ENCODE measurements around the gene UPF1. TPM values are rescaled to one million over a fixed set of nuclear protein-coding genes. Genes with fewer than 3 reads are reported as not detected.

The UPF1 gene
- total RNA-seq, 2 experiments from 2014 or later = 77.2 to 113 TPM

DNA sequence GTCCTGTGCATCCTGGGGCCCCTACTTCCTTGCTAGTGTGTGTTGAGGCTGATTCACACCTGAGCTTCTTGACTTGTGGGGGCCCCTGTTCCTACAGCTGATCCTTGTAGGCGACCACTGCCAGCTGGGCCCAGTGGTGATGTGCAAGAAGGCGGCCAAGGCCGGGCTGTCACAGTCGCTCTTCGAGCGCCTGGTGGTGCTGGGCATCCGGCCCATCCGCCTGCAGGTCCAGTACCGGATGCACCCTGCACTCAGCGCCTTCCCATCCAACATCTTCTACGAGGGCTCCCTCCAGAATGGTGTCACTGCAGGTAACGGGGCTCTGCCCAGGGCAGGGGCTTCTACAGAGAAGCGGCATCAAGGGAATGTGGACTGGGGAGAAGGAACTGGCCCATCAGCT is 25.5 kb downstream of the UPF1 start:
- no peak overlapping the region for H3K4me2 ChIP-seq (ENCODE audit: low read length)
- DNase-seq (ENCODE audit: low spot score) = no peak
- no peaks in the 10 kb centered on the region for H3K9me2 ChIP-seq (ENCODE audit: insufficient read depth, low read length)
- H3K27ac ChIP-seq (ENCODE audit: low read depth, low read length, poor library complexity, severe bottlenecking) = no peak overlapping the region
- no TSS peak for BruUV-seq (replicated peaks)
- H3K36me3 ChIP-seq (ENCODE audit: insufficient read depth, low read length) = peaks cover 100% of the 10 kb centered on the region
- CTCF ChIA-PET (ENCODE audit: unreplicated experiment) = no interaction called here
- no peaks in the 10 kb centered on the region for H3K79me2 ChIP-seq (ENCODE audit: insufficient read depth, low read depth, low read length)
- H3K4me1 ChIP-seq (ENCODE audit: insufficient read depth, low read length, poor library complexity, severe bottlenecking) = peaks cover 5% of the 10 kb centered on the region
- no peak overlapping the region for H3K4me3 ChIP-seq (ENCODE audit: low read depth, low read length, poor library complexity, severe bottlenecking)
- 0 out of 2 replicates have a peak, but pooled peaks cover 4% of the 10 kb centered on the region for H4K20me1 ChIP-seq (ENCODE audit: insufficient read depth, low read length)
- H2AFZ ChIP-seq (ENCODE audit: low read length) = no peak overlapping the region
- POLR2A ChIA-PET = interaction anchor here (0.5 kb wide), 1 partner anchor 1526 kb away, joined by 3 read pairs; no protein-coding TSS in a partner anchor
- H3K9me3 ChIP-seq (ENCODE audit: low read length) = no peaks in the 10 kb centered on the region
- intact Hi-C loops (cut with micrococcal nuclease; ENCODE audit: unreplicated experiment) = no loop called here
- TF ChIP-seq EZH2phosphoT487 (IDR thresholded peaks at IDR 0.05; ENCODE audit: borderline replicate concordance, low read depth, low read length) (no peak), CTCF (conservative IDR thresholded peaks at IDR 0.05; ENCODE audit: low read length) (no peak)

DNA sequence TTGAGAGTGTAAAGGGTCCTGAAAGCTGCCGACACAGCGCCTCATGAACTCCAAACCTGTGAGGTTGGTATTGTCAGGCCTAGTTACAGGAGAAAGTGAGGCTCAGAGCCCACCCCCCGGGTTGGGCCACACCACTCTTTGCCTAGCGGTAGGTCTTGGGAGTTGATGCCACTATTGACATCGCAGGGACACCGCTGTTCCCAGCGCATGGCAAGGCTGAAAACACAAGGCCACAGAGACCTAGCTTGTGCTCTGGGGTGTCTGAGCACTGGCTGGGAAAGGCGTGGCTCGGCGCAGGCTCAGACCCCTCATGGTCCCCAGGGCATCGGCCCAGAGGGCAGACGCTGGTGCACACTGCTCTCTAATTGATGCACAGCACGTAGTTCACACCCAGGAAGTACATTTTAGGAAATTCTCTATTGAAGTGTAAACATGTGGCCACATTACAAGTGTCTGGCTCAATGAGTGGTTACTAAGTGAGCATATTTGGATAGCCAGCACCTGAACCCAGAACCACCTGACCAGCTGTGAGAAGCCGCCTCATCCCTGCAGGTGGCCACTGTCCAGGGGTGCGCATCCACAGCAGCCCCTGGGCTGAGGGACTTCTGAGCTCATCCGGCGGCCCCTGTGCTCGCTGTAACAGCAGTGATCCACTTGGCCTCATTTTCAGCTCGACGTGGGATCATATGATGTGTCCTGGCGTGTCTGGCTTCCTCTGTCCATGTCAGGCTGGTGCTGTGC is 27.3 kb downstream of the UPF1 start:
- Histone ChIP-seq H3K36me3 (ENCODE audit: insufficient read depth, low read length) (peaks cover 100% of the 10 kb centered on the region), H3K9me2 (ENCODE audit: insufficient read depth, low read length) (no peaks in the 10 kb centered on the region), H3K4me3 (ENCODE audit: low read depth, low read length, poor library complexity, severe bottlenecking) (no peak overlapping the region), H3K4me2 (ENCODE audit: low read length) (no peak overlapping the region), H2AFZ (ENCODE audit: low read length) (no peak overlapping the region), H3K27ac (ENCODE audit: low read depth, low read length, poor library complexity, severe bottlenecking) (no peak overlapping the region), H4K20me1 (ENCODE audit: insufficient read depth, low read length) (0 out of 2 replicates have a peak, but pooled peaks cover 4% of the 10 kb centered on the region), H3K9me3 (ENCODE audit: low read length) (no peaks in the 10 kb centered on the region), H3K4me1 (ENCODE audit: insufficient read depth, low read length, poor library complexity, severe bottlenecking) (peaks cover 5% of the 10 kb centered on the region), H3K79me2 (ENCODE audit: insufficient read depth, low read depth, low read length) (no peaks in the 10 kb centered on the region)
- ChIA-PET CTCF (ENCODE audit: unreplicated experiment) (no interaction called here), POLR2A (interaction anchor here (1.1 to 1.2 kb wide), 2 partner anchors 12 to 17 kb away, joined by 3 read pairs; no protein-coding TSS in a partner anchor)
- intact Hi-C loops (cut with micrococcal nuclease; ENCODE audit: unreplicated experiment) = no loop called here
- DNase-seq (ENCODE audit: low spot score) = no peak
- TSS peak; percentile 43 for BruUV-seq (replicated peaks)
- TF ChIP-seq CTCF (conservative IDR thresholded peaks at IDR 0.05; ENCODE audit: low read length) = no peak
- TF ChIP-seq EZH2phosphoT487 (IDR thresholded peaks at IDR 0.05; ENCODE audit: borderline replicate concordance, low read depth, low read length) = no peak

DNA sequence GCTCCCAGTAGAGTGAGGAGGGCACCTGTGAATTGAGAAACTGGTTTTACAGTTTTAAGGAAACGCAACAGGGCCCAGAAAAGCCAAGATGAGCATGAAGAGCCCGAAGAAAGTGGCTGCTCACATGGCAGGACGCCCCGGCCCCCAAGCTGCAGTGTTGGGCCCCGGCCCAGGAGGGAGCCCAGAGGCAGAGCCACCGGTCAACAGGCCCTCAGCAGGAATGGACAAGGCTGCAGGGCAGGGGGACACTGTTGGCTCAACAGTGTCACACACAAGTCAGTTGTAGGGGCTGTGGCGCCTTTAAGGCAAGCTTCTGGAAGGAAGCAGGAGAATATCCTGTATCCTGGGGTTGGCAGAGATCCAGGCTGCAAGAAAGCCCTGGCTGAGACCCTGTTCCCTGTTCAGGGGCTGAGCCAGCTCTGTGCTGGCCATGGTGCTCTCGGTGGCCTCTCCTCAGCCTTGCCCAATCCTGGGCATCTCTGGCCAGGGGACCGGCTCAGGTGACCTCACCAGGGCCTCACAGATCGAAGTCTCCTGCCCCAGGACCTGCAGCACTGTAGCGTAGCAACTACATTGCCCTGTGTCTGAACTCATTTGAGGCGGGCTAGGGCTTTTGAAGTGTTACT is 28.0 kb downstream of the UPF1 start:
- H3K4me3 ChIP-seq (ENCODE audit: low read depth, low read length, poor library complexity, severe bottlenecking) = no peak overlapping the region
- H2AFZ ChIP-seq (ENCODE audit: low read length) = no peak overlapping the region
- intact Hi-C loops (cut with micrococcal nuclease; ENCODE audit: unreplicated experiment) = no loop called here
- no TSS peak for BruUV-seq (replicated peaks)
- ChIA-PET POLR2A (no interaction called here), CTCF (ENCODE audit: unreplicated experiment) (no interaction called here)
- H3K79me2 ChIP-seq (ENCODE audit: insufficient read depth, low read depth, low read length) = no peaks in the 10 kb centered on the region
- H3K27ac ChIP-seq (ENCODE audit: low read depth, low read length, poor library complexity, severe bottlenecking) = no peak overlapping the region
- peaks cover 5% of the 10 kb centered on the region for H3K4me1 ChIP-seq (ENCODE audit: insufficient read depth, low read length, poor library complexity, severe bottlenecking)
- DNase-seq (ENCODE audit: low spot score) = no peak
- H3K36me3 ChIP-seq (ENCODE audit: insufficient read depth, low read length) = peaks cover 100% of the 10 kb centered on the region
- H4K20me1 ChIP-seq (ENCODE audit: insufficient read depth, low read length) = 0 out of 2 replicates have a peak, but pooled peaks cover 4% of the 10 kb centered on the region
- H3K9me3 ChIP-seq (ENCODE audit: low read length) = no peaks in the 10 kb centered on the region
- H3K4me2 ChIP-seq (ENCODE audit: low read length) = no peak overlapping the region
- TF ChIP-seq CTCF (conservative IDR thresholded peaks at IDR 0.05; ENCODE audit: low read length) (no peak), EZH2phosphoT487 (IDR thresholded peaks at IDR 0.05; ENCODE audit: borderline replicate concordance, low read depth, low read length) (no peak)
- no peaks in the 10 kb centered on the region for H3K9me2 ChIP-seq (ENCODE audit: insufficient read depth, low read length)

All from OCI-LY7 (cell line).